ENCODE measurements around the gene CABP7.

GRCh38 chr22:29673361-29674066 lies 46.3 kb upstream of the CABP7 start:
- TF ChIP-seq CTCF (IDR thresholded peaks at IDR 0.05) (no peak), TCF7L2 (IDR thresholded peaks at IDR 0.05; ENCODE audit: low read depth, low read length) (no peak)

Data from Panc1 (cell line).